Tracheal epithelial cell (primary cell): ENCODE results near the gene CENPVL3. TPM values are rescaled to one million over a fixed set of nuclear protein-coding genes. Genes with fewer than 3 reads are reported as not detected.

Experiments used
- total RNA-seq: library from RNA; depleted of rRNA; stranded (reverse); fragments of >200 nt; gene quantifications from 2 replicates; pipeline ENCODE4 v1.2.1, GENCODE V29; 2014

Gene CENPVL3
- under 0.01 TPM in 1 of 2 replicates, not detected in the other for total RNA-seq

DNA sequence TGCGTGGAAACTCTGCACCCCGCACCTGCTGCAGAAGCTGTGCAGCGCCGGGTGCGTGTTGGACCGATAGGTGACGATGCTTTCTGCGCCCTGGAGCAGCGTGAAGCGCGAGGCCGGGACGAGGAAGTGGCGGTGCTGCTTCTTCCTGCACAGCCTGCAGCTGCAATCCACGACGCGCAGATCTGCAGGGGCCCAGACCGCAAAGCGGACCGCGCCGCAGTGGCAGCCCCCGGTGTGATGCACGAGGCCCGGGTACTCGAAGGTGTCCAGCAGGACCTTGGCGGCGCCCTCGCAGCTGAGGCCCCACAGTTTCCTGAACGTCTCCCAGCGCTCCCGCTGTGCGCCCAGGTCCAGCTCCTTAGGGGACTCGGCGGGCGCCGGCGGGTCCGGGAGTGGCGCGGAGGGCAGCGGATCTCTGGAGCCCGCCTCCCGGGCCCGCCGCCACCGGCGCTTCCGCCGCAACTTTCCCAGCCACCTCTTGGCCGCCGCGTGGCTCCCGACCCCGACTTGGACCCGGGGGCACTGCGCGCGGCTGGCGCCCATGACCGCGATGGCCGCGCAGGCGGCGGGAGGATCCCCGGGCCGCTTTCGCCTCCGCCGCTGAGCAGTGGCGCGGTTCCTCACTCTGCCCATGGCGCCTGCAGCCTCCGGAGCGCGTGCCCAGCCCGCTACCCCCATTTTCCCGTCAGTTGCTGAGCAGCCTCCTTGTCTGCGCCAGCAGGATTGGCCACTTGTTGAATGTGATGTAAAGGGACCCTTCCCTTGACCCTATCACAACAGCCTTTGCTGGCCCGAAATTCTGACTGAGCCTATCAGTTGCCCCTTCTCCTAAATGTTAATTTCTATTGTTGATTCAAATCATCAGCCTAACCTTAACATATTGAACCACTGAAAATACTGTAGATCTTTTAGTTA lies at the start of gene CENPVL3:
CENPVL3 (minus strand) TSS at position 672 of the 915 bp plus-strand sequence; CDS start at position 633, 39 bp downstream.

Other genes starting within 250 kb of the CENPVL3 start
- 8.9 and 9.6 TPM in 2 replicates for gene NUDT11, start 122.3 kb downstream of the CENPVL3 start, total RNA-seq
- gene CENPVL2, start 63.9 kb upstream of the CENPVL3 start, total RNA-seq = not detected in 2 replicates
- not detected in 2 replicates for gene CENPVL1, start 91.6 kb upstream of the CENPVL3 start, total RNA-seq
- 1.3 and 1.7 TPM in 2 replicates for gene GSPT2, start 124.5 kb upstream of the CENPVL3 start, total RNA-seq